K562 (cell line): ENCODE measurements around the gene FAM234A.

Source experiments
- BCL6 ChIP-seq: fragments of 250-450 bp; sonication (Bioruptor Pico); IDR thresholded peaks from 2 replicates; pipeline ENCODE4 v1.4.0; 2020
- MTA2 ChIP-seq: fragments of 450-650 bp; IDR thresholded peaks from 2 replicates; pipeline ENCODE4 v1.6.1; 2016; ENCODE audit warnings: low read depth
- MXI1 ChIP-seq: IDR thresholded peaks from 2 replicates; pipeline ENCODE4 v1.6.1; 2011; ENCODE audit warnings: low read depth, mild to moderate bottlenecking, improper control_type of control experiment, low read length
- SPI1 ChIP-seq: IDR thresholded peaks from 2 replicates; pipeline ENCODE4 v1.6.1; 2011; ENCODE audit warnings: low read depth, low read length, control low read depth, borderline replicate concordance
- TAF7 ChIP-seq: fragments of 450-650 bp; IDR thresholded peaks from 2 replicates; pipeline ENCODE4 v1.6.1; 2016; ENCODE audit warnings: missing genetic modification characterization, missing compliant biosample characterization
- ZNF586 ChIP-seq: fragments of 450-650 bp; formaldehyde crosslinking; conservative IDR thresholded peaks from 2 replicates; pipeline ENCODE4 v1.4.0; 2020; ENCODE audit warnings: mild to moderate bottlenecking, moderate library complexity
- TF ChIP-seq, protein P1 (sequence below): sonication (generic); formaldehyde crosslinking; IDR thresholded peaks from 2 replicates; pipeline ENCODE4 v1.8.1; 2023; ENCODE audit warnings: mild to moderate bottlenecking, missing genetic modification reagents

DNA sequence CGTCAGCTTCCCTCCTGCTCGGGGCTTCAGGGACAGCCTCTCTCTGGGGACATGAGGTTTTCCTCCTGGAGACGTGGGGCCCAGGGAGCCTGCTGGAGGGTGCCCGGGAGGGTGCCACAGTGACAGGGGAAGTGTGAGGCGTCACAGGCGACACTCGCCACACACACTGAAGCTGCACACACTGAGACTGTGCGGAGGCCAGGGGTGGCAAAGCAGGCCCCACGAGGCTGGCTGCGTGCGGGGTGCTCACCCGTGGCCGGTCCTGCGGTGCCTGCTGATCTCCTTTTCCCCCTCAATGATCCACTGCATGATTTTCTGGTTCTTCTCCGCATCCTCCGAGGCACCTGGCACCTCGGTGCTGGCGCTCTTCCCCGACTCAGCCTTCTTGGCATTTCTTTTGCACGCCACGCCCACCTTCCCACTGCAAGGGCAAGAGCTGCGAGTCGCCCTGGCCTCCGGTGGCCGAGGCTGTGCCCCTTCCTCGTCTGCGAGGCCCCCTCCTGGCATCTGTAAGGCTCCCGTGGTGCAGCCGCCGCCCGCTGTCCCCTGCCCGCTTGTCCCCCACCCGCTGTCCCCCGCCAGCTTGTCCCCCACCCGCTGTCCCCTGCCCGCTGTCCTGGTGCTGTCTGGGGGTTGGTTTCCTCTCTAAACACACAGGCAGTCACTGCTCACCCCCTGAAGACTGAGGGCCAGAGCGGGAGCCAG lies 62.3 kb downstream of the FAM234A start:
- TF ChIP-seq ZNF586 (CRISPR knock-in tag) (no peak), SPI1 (no peak), MTA2 (no peak), BCL6 (CRISPR knock-in tag) (no peak), MXI1 (no peak), TAF7 (tag) (no peak)
- TF ChIP-seq, protein P1, sequence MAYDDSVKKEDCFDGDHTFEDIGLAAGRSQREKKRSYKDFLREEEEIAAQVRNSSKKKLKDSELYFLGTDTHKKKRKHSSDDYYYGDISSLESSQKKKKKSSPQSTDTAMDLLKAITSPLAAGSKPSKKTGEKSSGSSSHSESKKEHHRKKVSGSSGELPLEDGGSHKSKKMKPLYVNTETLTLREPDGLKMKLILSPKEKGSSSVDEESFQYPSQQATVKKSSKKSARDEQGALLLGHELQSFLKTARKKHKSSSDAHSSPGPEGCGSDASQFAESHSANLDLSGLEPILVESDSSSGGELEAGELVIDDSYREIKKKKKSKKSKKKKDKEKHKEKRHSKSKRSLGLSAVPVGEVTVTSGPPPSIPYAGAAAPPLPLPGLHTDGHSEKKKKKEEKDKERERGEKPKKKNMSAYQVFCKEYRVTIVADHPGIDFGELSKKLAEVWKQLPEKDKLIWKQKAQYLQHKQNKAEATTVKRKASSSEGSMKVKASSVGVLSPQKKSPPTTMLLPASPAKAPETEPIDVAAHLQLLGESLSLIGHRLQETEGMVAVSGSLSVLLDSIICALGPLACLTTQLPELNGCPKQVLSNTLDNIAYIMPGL, result no peak
